Body of pancreas (tissue), 4 donors: ENCODE measurements around the gene KCNK10. TPM values are rescaled to one million over a fixed set of nuclear protein-coding genes. Genes with fewer than 3 reads are reported as not detected.
A peak's percentile ranks its signal among the peaks of the same experiment; 100 is the strongest.

Experiments
- ATAC-seq: fragments of 150-250 bp; one replicate; pipeline ENCODE4 v1.9.1; 2016
- DNase-seq, 4 donors: peaks; one replicate each; pipeline ENCODE4 v3.0.0-alpha.2; 2019
- H3K27ac ChIP-seq, 4 donors: fragments of 200-600 bp; sonication (generic); 1 replicate in 3 of 4; 2 replicates in 1 of 4; pipeline versions ENCODE4 v1.5.1 to v1.6.1; 2016 to 2019; ENCODE audit warnings: mild to moderate bottlenecking in 1 of 4, mixed read lengths in 1 of 4, moderate library complexity in 1 of 4
- H3K27me3 ChIP-seq, 2 donors: fragments of 200-600 bp; sonication (generic); one replicate each; pipeline ENCODE4 v1.6.0; 2016; ENCODE audit warnings: mild to moderate bottlenecking in 1 of 2
- H3K36me3 ChIP-seq, 2 donors: fragments of 200-600 bp; sonication (generic); replicated peaks in 1 of 2; 2 replicates each; pipeline ENCODE4 v1.5.1; 2016; ENCODE audit warnings: low read depth in 2 of 2; ENCODE audit not compliant: insufficient read depth in 1 of 2
- H3K4me1 ChIP-seq: fragments of 200-600 bp; sonication (generic); one replicate; pipeline ENCODE4 v1.6.0; 2016
- H3K4me3 ChIP-seq, 2 donors: fragments of 200-600 bp; sonication (generic); 1 replicate in 1 of 2; 2 replicates in 1 of 2; pipeline ENCODE4 v1.5.1; 2016 to 2019
- H3K9me3 ChIP-seq, 3 donors: fragments of 200-600 bp; sonication (generic); 1 replicate in 2 of 3; 2 replicates in 1 of 3; pipeline ENCODE4 v1.5.1; 2016
- CTCF ChIP-seq, 7 experiments: fragments of 450-650 bp in 4 of 7; fragments of 200-600 bp in 3 of 7; sonication (generic) in 3 of 7; IDR thresholded peaks; one replicate each; pipeline ENCODE4 v1.5.1; 2016 to 2019; ENCODE audit warnings: antibody characterized with exemption in 7 of 7
- POLR2A ChIP-seq, 3 donors: fragments of 450-650 bp; IDR thresholded peaks; one replicate each; pipeline ENCODE4 v1.6.1; 2016; ENCODE audit warnings: antibody characterized with exemption in 3 of 3, mild to moderate bottlenecking in 2 of 3
- WGBS, 2 donors: methylation state at CpG; one replicate each; pipeline ENCODE4 v1.1.5; 2017; 5-methylcytosine and 5-hydroxymethylcytosine counted together
- intact Hi-C: fragments of 100-400 bp; cut with DNase I; formaldehyde crosslinking; loops from one replicate; pipeline ENCODE4 v1.15.1; 2023
- total RNA-seq, 2 donors: library from RNA; depleted of rRNA; stranded (reverse); fragments of >200 nt; gene quantifications; one replicate each; pipeline ENCODE4 v1.1.0, GENCODE V29; 2016

The KCNK10 gene
- total RNA-seq, 2 donors from 2014 or later, result 1.6 to 3.3 TPM

- no peak for ATAC-seq
- no peak for DNase-seq
- H3K4me1 ChIP-seq, result peaks cover 14% of the 10 kb centered on the region
- H3K27me3 ChIP-seq, result no peaks in the 10 kb centered on the region
- TF ChIP-seq CTCF (IDR thresholded peaks at IDR 0.05), result no peak
- no peak for TF ChIP-seq POLR2A (IDR thresholded peaks at IDR 0.05)
- H3K9me3 ChIP-seq, result no peaks in the 10 kb centered on the region
- H3K36me3 ChIP-seq, result no peaks in the 10 kb centered on the region
- no peak overlapping the region for H3K4me3 ChIP-seq
- no peak overlapping the region for H3K27ac ChIP-seq
- 50 to 70% methylated on average over 1 of the region's 1 CpG for WGBS, 2 donors
- intact Hi-C loops, result no loop called here
Measured at GRCh38 chr14:88251650-88252049, 71.4 kb downstream of the KCNK10 start.

- TF ChIP-seq POLR2A (IDR thresholded peaks at IDR 0.05), result no peak
- TF ChIP-seq CTCF (IDR thresholded peaks at IDR 0.05), result no peak
- DNase-seq, result no peak
- H3K27ac ChIP-seq, result peak overlapping the region in 2 of 4 donors; percentile 17 to 55
- intact Hi-C loops, result no loop called here
- ATAC-seq, result no peak
- H3K27me3 ChIP-seq, result no peaks in the 10 kb centered on the region
- no peaks in the 10 kb centered on the region for H3K36me3 ChIP-seq
- no peak overlapping the region for H3K4me3 ChIP-seq
- 91 to 94% methylated on average over 4 of the region's 4 CpGs for WGBS, 2 donors
- H3K4me1 ChIP-seq, result peaks cover 14% of the 10 kb centered on the region
- no peaks in the 10 kb centered on the region for H3K9me3 ChIP-seq
Measured at GRCh38 chr14:88249266-88249665, 73.8 kb downstream of the KCNK10 start.

- Histone ChIP-seq H3K4me3 (no peak overlapping the region), H3K9me3 (no peaks in the 10 kb centered on the region), H3K36me3 (no peaks in the 10 kb centered on the region), H3K27ac (peak overlapping the region in 3 of 4 donors; percentile 17 to 55 (median 26)), H3K4me1 (peaks cover 14% of the 10 kb centered on the region), H3K27me3 (no peaks in the 10 kb centered on the region)
- peak in 1 of 4 donors; percentile 7 for DNase-seq
- intact Hi-C loops, result no loop called here
- TF ChIP-seq CTCF (IDR thresholded peaks at IDR 0.05) (no peak), POLR2A (IDR thresholded peaks at IDR 0.05) (no peak)
- ATAC-seq, result peak; percentile 94
- WGBS, 2 donors, result 70 to 78% methylated on average over 4 of the region's 4 CpGs
Measured at GRCh38 chr14:88248606-88249005, 74.5 kb downstream of the KCNK10 start.

- ATAC-seq, result no peak
- H3K4me1 ChIP-seq, result peaks cover 14% of the 10 kb centered on the region
- H3K4me3 ChIP-seq, result no peak overlapping the region
- TF ChIP-seq CTCF (IDR thresholded peaks at IDR 0.05), result no peak
- no peak for TF ChIP-seq POLR2A (IDR thresholded peaks at IDR 0.05)
- no peaks in the 10 kb centered on the region for H3K27me3 ChIP-seq
- no peaks in the 10 kb centered on the region for H3K9me3 ChIP-seq
- no peaks in the 10 kb centered on the region for H3K36me3 ChIP-seq
- H3K27ac ChIP-seq, result no peak overlapping the region
- intact Hi-C loops, result no loop called here
- 73 to 92% methylated on average over 4 of the region's 4 CpGs for WGBS, 2 donors
- no peak for DNase-seq
Measured at GRCh38 chr14:88247228-88247627, 75.8 kb downstream of the KCNK10 start.

- intact Hi-C loops, result no loop called here
- DNase-seq (no peak), ATAC-seq (no peak)
- 50 to 62% methylated on average over 8 of the region's 8 CpGs for WGBS, 2 donors
- H3K27me3 ChIP-seq, result no peaks in the 10 kb centered on the region
- H3K9me3 ChIP-seq, result no peaks in the 10 kb centered on the region
- no peaks in the 10 kb centered on the region for H3K36me3 ChIP-seq
- H3K4me3 ChIP-seq, result no peak overlapping the region
- no peak for TF ChIP-seq CTCF (IDR thresholded peaks at IDR 0.05)
- no peak for TF ChIP-seq POLR2A (IDR thresholded peaks at IDR 0.05)
- peaks cover 14% of the 10 kb centered on the region for H3K4me1 ChIP-seq
- H3K27ac ChIP-seq, result no peak overlapping the region
Measured at GRCh38 chr14:88245321-88245720, 77.7 kb downstream of the KCNK10 start.
